GM12873 (cell line): ENCODE measurements around the gene DCTN1.

ENCODE experiments used
- TF ChIP-seq, protein P1 (sequence below): IDR thresholded peaks from 2 replicates; pipeline ENCODE4 v1.5.1; 2012; ENCODE audit warnings: low read depth, mild to moderate bottlenecking, moderate library complexity, low read length, control low read depth; ENCODE audit not compliant: insufficient read depth; ENCODE audit errors: missing control alignments

Gene DCTN1

GRCh38 chr2:74379851-74380789 is at the start of gene DCTN1:
DCTN1 (minus strand) TSS chr2:74380311; CDS start chr2:74380037, 274 bp downstream.
- TF ChIP-seq, protein P1, sequence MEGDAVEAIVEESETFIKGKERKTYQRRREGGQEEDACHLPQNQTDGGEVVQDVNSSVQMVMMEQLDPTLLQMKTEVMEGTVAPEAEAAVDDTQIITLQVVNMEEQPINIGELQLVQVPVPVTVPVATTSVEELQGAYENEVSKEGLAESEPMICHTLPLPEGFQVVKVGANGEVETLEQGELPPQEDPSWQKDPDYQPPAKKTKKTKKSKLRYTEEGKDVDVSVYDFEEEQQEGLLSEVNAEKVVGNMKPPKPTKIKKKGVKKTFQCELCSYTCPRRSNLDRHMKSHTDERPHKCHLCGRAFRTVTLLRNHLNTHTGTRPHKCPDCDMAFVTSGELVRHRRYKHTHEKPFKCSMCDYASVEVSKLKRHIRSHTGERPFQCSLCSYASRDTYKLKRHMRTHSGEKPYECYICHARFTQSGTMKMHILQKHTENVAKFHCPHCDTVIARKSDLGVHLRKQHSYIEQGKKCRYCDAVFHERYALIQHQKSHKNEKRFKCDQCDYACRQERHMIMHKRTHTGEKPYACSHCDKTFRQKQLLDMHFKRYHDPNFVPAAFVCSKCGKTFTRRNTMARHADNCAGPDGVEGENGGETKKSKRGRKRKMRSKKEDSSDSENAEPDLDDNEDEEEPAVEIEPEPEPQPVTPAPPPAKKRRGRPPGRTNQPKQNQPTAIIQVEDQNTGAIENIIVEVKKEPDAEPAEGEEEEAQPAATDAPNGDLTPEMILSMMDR, result no peak

GRCh38 chr2:74428675-74429074 is 48.6 kb upstream of the DCTN1 start:
- TF ChIP-seq, protein P1, result no peak

GRCh38 chr2:74427551-74427950 is 47.4 kb upstream of the DCTN1 start:
- TF ChIP-seq, protein P1, result no peak

- TF ChIP-seq, protein P1, result no peak
Observed at GRCh38 chr2:74426181-74426758, 46.2 kb upstream of the DCTN1 start.

- TF ChIP-seq, protein P1, result no peak
Observed at GRCh38 chr2:74425523-74425922, 45.4 kb upstream of the DCTN1 start.

DNA sequence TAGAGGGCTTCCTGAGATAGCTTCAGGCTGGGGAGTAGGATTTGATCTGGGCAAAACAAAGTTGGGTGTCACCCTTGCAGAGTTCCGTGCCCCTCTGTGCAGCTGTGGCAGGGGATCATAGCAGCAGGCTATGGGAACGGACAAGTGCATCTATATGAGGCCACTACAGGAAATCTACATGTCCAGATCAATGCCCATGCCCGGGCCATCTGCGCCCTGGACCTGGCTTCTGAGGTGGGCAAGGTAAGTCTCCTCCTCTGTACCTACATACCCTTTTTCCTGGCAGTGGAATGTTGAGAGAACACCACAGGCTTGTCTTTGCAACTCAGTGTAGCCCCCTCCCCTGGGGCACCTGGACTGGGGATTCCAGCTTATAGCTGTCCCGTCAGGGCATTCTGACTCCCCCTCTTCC is 44.9 kb upstream of the DCTN1 start:
- TF ChIP-seq, protein P1, result no peak
